Measurements from ENCODE around the gene SMOC2.

Gene SMOC2

GRCh38 chr6:168518348-168518745, 77.4 kb downstream of the SMOC2 start:
- TF ChIP-seq GATA3 (IDR thresholded peaks at IDR 0.05; ENCODE audit: low read depth, low read length) (no peak), GATA2 (IDR thresholded peaks at IDR 0.05; ENCODE audit: low read depth, low read length) (no peak)

- no peak for TF ChIP-seq GATA3 (IDR thresholded peaks at IDR 0.05; ENCODE audit: low read depth, low read length)
- TF ChIP-seq GATA2 (IDR thresholded peaks at IDR 0.05; ENCODE audit: low read depth, low read length): no peak
Measured at GRCh38 chr6:168518867-168519266, 77.9 kb downstream of the SMOC2 start.

- TF ChIP-seq GATA2 (IDR thresholded peaks at IDR 0.05; ENCODE audit: low read depth, low read length) (no peak), GATA3 (IDR thresholded peaks at IDR 0.05; ENCODE audit: low read depth, low read length) (no peak)
Measured at GRCh38 chr6:168520233-168520632, 79.2 kb downstream of the SMOC2 start.

- TF ChIP-seq GATA2 (IDR thresholded peaks at IDR 0.05; ENCODE audit: low read depth, low read length) (no peak), GATA3 (IDR thresholded peaks at IDR 0.05; ENCODE audit: low read depth, low read length) (no peak)
Measured at GRCh38 chr6:168524571-168525001, 83.6 kb downstream of the SMOC2 start.

- TF ChIP-seq GATA3 (IDR thresholded peaks at IDR 0.05; ENCODE audit: low read depth, low read length) (no peak), GATA2 (IDR thresholded peaks at IDR 0.05; ENCODE audit: low read depth, low read length) (no peak)
Measured at GRCh38 chr6:168525114-168525513, 84.1 kb downstream of the SMOC2 start.

- no peak for TF ChIP-seq GATA2 (IDR thresholded peaks at IDR 0.05; ENCODE audit: low read depth, low read length)
- no peak for TF ChIP-seq GATA3 (IDR thresholded peaks at IDR 0.05; ENCODE audit: low read depth, low read length)
Measured at GRCh38 chr6:168525926-168526630, 85.1 kb downstream of the SMOC2 start.

GRCh38 chr6:168526841-168527281, 85.9 kb downstream of the SMOC2 start:
- TF ChIP-seq GATA2 (IDR thresholded peaks at IDR 0.05; ENCODE audit: low read depth, low read length) (no peak), GATA3 (IDR thresholded peaks at IDR 0.05; ENCODE audit: low read depth, low read length) (no peak)

GRCh38 chr6:168527451-168528210, 86.6 kb downstream of the SMOC2 start:
- TF ChIP-seq GATA3 (IDR thresholded peaks at IDR 0.05; ENCODE audit: low read depth, low read length) (no peak), GATA2 (IDR thresholded peaks at IDR 0.05; ENCODE audit: low read depth, low read length) (no peak)

GRCh38 chr6:168528474-168529095, 87.6 kb downstream of the SMOC2 start:
- no peak for TF ChIP-seq GATA2 (IDR thresholded peaks at IDR 0.05; ENCODE audit: low read depth, low read length)
- TF ChIP-seq GATA3 (IDR thresholded peaks at IDR 0.05; ENCODE audit: low read depth, low read length): no peak

- TF ChIP-seq GATA2 (IDR thresholded peaks at IDR 0.05; ENCODE audit: low read depth, low read length) (no peak), GATA3 (IDR thresholded peaks at IDR 0.05; ENCODE audit: low read depth, low read length) (no peak)
Measured at GRCh38 chr6:168529214-168529613, 88.2 kb downstream of the SMOC2 start.

GRCh38 chr6:168530653-168531071, 89.7 kb downstream of the SMOC2 start:
- TF ChIP-seq GATA3 (IDR thresholded peaks at IDR 0.05; ENCODE audit: low read depth, low read length): no peak
- no peak for TF ChIP-seq GATA2 (IDR thresholded peaks at IDR 0.05; ENCODE audit: low read depth, low read length)

GRCh38 chr6:168532070-168532469, 91.1 kb downstream of the SMOC2 start:
- TF ChIP-seq GATA3 (IDR thresholded peaks at IDR 0.05; ENCODE audit: low read depth, low read length): no peak
- no peak for TF ChIP-seq GATA2 (IDR thresholded peaks at IDR 0.05; ENCODE audit: low read depth, low read length)

- TF ChIP-seq GATA3 (IDR thresholded peaks at IDR 0.05; ENCODE audit: low read depth, low read length) (no peak), GATA2 (IDR thresholded peaks at IDR 0.05; ENCODE audit: low read depth, low read length) (no peak)
Measured at GRCh38 chr6:168533414-168533813, 92.4 kb downstream of the SMOC2 start.

- TF ChIP-seq GATA2 (IDR thresholded peaks at IDR 0.05; ENCODE audit: low read depth, low read length): no peak
- TF ChIP-seq GATA3 (IDR thresholded peaks at IDR 0.05; ENCODE audit: low read depth, low read length): no peak
Measured at GRCh38 chr6:168534265-168534664, 93.3 kb downstream of the SMOC2 start.

Measured in SH-SY5Y (cell line).